T-cell (primary cell): Measurements from ENCODE around the gene KIRREL1. TPM values are rescaled to one million over a fixed set of nuclear protein-coding genes. Genes with fewer than 3 reads are reported as not detected.

Experiments used
- ATAC-seq, 4 experiments: fragments of 200-7000 bp in 3 of 4; fragments of 150-1000 bp in 1 of 4; cut with Tn5 transposase; replicated peaks in 1 of 4; 1 replicate in 3 of 4; 2 replicates in 1 of 4; pipeline ENCODE4 v1.10.0; 2021; ENCODE audit warnings: moderate library complexity in 3 of 4, mild to moderate bottlenecking in 2 of 4, moderate number of reproducible peaks in 1 of 4
- CTCF ChIA-PET, 2 donors: fragments of 300-600 bp; sonication (Branson Sonifier 250); formaldehyde crosslinking; loops; one replicate each; lab custom pipeline; 2022; ENCODE audit warnings: antibody characterized with exemption in 2 of 2; lab: Charles Lee
- POLR2A ChIA-PET, 2 donors: fragments of 300-600 bp; sonication (Branson Sonifier 250); formaldehyde crosslinking; loops; one replicate each; lab custom pipeline; 2022; ENCODE audit warnings: antibody characterized with exemption in 2 of 2; lab: Charles Lee
- DNase-seq, 35 experiments: peaks; one replicate each; pipeline versions ENCODE4 v3.0.0 to v3.0.0-alpha.2; 2013 to 2023
- H3K27ac ChIP-seq: one replicate; pipeline ENCODE4 v1.5.1; 2013; ENCODE audit warnings: low read length
- H3K27me3 ChIP-seq, 2 experiments: replicated peaks in 1 of 2; 1 replicate in 1 of 2; 2 replicates in 1 of 2; pipeline versions ENCODE4 v1.6.1 to v1.7.0; 2013; ENCODE audit warnings: low read length in 1 of 2, mixed read lengths in 1 of 2; ENCODE audit not compliant: control insufficient read depth in 2 of 2, insufficient read depth in 2 of 2; ENCODE audit errors: extremely low read depth in 1 of 2
- H3K36me3 ChIP-seq, 2 donors: 1 replicate in 1 of 2; 2 replicates in 1 of 2; pipeline versions ENCODE4 v1.6.1 to v1.7.0; 2013; ENCODE audit warnings: low read length in 1 of 2; ENCODE audit not compliant: control insufficient read depth in 2 of 2, insufficient read depth in 1 of 2; ENCODE audit errors: extremely low read depth in 1 of 2
- H3K4me1 ChIP-seq, 2 experiments: 1 replicate in 1 of 2; 2 replicates in 1 of 2; pipeline versions ENCODE4 v1.6.1 to v1.7.0; 2013; ENCODE audit warnings: low read length in 2 of 2, mixed read lengths in 1 of 2; ENCODE audit not compliant: insufficient read depth in 2 of 2, control insufficient read depth in 1 of 2; ENCODE audit errors: extremely low read depth in 1 of 2
- H3K4me3 ChIP-seq, 2 donors: 1 replicate in 1 of 2; 2 replicates in 1 of 2; pipeline versions ENCODE4 v1.5.1 to v1.7.0; 2013; ENCODE audit warnings: mild to moderate bottlenecking in 2 of 2, low read length in 1 of 2, moderate library complexity in 1 of 2; ENCODE audit not compliant: control insufficient read depth in 1 of 2; ENCODE audit errors: extremely low read depth in 1 of 2
- H3K9me3 ChIP-seq: 2 replicates; pipeline ENCODE4 v1.7.0; 2013
- H3K27ac Mint-ChIP-seq, 2 donors: one replicate each; pipeline ENCODE4 v1.8.0; 2020 to 2021; ENCODE audit warnings: mild to moderate bottlenecking in 2 of 2, mixed read lengths in 2 of 2
- H3K27me3 Mint-ChIP-seq, 2 donors: one replicate each; pipeline ENCODE4 v1.8.0; 2021 to 2022; ENCODE audit warnings: mixed read lengths in 2 of 2
- H3K36me3 Mint-ChIP-seq: one replicate; pipeline ENCODE4 v1.8.0; 2021; ENCODE audit warnings: mixed read lengths
- H3K4me1 Mint-ChIP-seq, 3 donors: one replicate each; pipeline ENCODE4 v1.8.0; 2020 to 2022; ENCODE audit warnings: mixed read lengths in 3 of 3, mild to moderate bottlenecking in 1 of 3
- H3K4me3 Mint-ChIP-seq, 3 donors: one replicate each; pipeline ENCODE4 v1.8.0; 2020 to 2022; ENCODE audit warnings: mild to moderate bottlenecking in 3 of 3, mixed read lengths in 3 of 3, moderate library complexity in 3 of 3
- H3K9me3 Mint-ChIP-seq, 3 donors: one replicate each; pipeline ENCODE4 v1.8.0; 2020 to 2022; ENCODE audit warnings: mixed read lengths in 3 of 3
- WGBS: methylation state at CpG from one replicate; pipeline ENCODE4 v1.1.5; 2013; ENCODE audit warnings: missing lambda C conversion rate; ENCODE audit not compliant: insufficient coverage; 5-methylcytosine and 5-hydroxymethylcytosine counted together
- total RNA-seq, 35 experiments: library from RNA in 6 of 35; stranded (reverse) in 6 of 35; fragments of 120-200 nt in 1 of 35; gene quantifications; one replicate each; pipeline versions ENCODE4 v1.2.1 to v1.2.4 and lab custom pipeline; 2013 to 2026

KIRREL1 gene
- total RNA-seq, result under 1 TPM in 3 of 5 donors, not detected in 2; 0.16 to 0.20 (median 0.19) TPM
- 0.06 TPM for total RNA-seq (2013)
- total RNA-seq (lab: John Stamatoyannopoulos, UW), result 0 to 0.30 (median 0.06) reads per million in 29 experiments

DNA sequence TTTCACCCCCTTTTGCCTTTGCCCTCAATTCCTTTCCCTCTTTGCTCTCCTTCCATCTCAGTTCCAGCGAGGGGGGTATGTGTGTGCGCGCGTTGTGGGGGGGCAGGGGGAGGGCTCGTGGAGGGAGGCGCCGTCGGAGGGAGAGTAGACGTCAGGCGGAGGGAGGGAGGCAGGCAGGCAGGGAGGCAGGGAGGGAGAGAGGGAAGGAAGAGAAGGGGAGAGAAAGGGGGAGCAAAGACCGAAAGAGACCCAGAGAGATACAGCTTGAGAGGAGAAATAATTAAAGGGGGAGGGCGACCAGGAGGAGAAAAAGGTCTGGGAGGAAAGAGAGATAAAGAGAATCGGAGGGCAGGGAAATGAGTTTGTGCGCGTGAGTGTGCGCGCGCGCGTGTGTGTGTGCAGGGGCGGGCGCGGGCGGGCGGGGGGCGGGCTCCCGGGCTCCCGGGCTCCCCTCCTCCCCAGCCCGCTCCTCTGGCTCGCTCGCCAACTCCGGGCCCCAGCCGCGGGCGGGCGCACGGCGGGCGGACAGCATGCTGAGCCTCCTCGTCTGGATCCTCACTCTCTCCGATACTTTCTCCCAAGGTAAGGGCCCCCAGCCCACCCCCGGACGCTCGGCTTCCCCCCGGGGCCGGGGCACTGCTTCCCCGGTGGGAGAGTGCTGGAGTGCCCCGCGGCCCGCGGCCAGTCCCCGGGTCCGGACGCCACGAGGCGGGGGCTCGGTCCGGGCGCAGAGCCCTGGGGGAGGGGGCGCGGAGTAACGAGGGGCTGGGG lies at the start of gene KIRREL1:
KIRREL1 (plus strand) TSS at position 499 of the 771 bp plus-strand sequence; CDS start at position 531, 32 bp downstream.
- H3K27me3 Mint-ChIP-seq, result peaks cover 43 to 59% of the 10 kb centered on the region in 2 donors
- ATAC-seq (peak in 2 of 4 experiments; percentile 20 to 32), DNase-seq (no peak)
- ChIA-PET CTCF (interaction anchor here in 1 of 2 donors (0.7 kb wide), 1 partner anchor 663 kb away, joined by 3 read pairs; no protein-coding TSS in a partner anchor), POLR2A (no interaction called here)
- 1% methylated on average over 42 of the region's 62 CpGs for WGBS
- peaks cover 5 to 13% (median 7%) of the 10 kb centered on the region in 3 donors for H3K4me1 Mint-ChIP-seq
- Histone ChIP-seq H3K9me3 (no peaks in the 10 kb centered on the region), H3K4me3 (peak within 1 kb of the TSS in 1 of 2 donors; percentile 87), H3K4me1 (peaks cover 0 to 10% of the 10 kb centered on the region in 2 experiments), H3K36me3 (no peaks in the 10 kb centered on the region), H3K27me3 (peaks cover 0 to 52% of the 10 kb centered on the region in 2 experiments), H3K27ac (no peak within 1 kb of the TSS)
- H3K36me3 Mint-ChIP-seq, result no peaks in the 10 kb centered on the region
- H3K4me3 Mint-ChIP-seq, result peak within 1 kb of the TSS; percentile 37 to 70 (median 40)
- no peak within 1 kb of the TSS for H3K27ac Mint-ChIP-seq
- no peaks in the 10 kb centered on the region for H3K9me3 Mint-ChIP-seq

DNA sequence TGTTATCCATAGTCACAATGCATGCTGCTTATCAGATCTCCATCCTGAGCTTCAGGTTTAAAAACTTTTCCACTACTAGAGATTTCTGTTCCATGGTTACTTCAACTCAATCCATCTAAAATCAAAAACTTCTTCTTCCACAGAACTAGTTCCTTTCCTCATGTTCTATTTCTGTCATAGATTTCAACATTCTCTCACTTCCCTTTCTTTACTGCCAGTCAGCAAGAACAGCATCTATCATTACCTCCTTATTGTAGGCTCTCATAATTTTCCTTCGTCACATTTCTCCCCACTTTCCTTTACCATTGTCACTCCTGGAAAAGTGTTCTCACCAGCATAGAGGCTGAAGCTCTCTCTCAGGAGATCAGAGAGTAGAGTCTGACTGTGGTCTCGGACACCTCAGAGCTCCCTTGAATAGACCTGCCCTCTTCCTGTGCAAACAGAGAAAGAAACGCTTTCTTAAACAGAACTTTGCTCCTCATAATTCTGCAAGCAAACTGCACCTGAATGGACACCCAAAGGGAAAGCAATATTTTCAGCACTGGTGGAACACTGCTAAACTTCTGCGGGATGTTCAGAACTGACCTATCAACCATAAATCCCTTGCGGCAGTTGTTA lies 48.7 kb upstream of the KIRREL1 start:
- H3K27me3 ChIP-seq, result no peaks in the 10 kb centered on the region
- DNase-seq, result no peak
- no peak overlapping the region for H3K27ac ChIP-seq
- Mint-ChIP-seq H3K4me3 (no peak overlapping the region), H3K9me3 (no peaks in the 10 kb centered on the region), H3K27ac (no peak overlapping the region), H3K27me3 (peaks cover 6 to 17% of the 10 kb centered on the region in 2 donors), H3K36me3 (no peaks in the 10 kb centered on the region), H3K4me1 (peaks cover 3 to 7% (median 6%) of the 10 kb centered on the region in 3 donors)
- no peaks in the 10 kb centered on the region for H3K4me1 ChIP-seq
- 14% methylated on average over 1 of the region's 5 CpGs for WGBS
- H3K9me3 ChIP-seq, result no peaks in the 10 kb centered on the region
- ChIA-PET POLR2A (no interaction called here), CTCF (no interaction called here)
- H3K36me3 ChIP-seq, result no peaks in the 10 kb centered on the region
- H3K4me3 ChIP-seq, result no peak overlapping the region
- no peak for ATAC-seq

DNA sequence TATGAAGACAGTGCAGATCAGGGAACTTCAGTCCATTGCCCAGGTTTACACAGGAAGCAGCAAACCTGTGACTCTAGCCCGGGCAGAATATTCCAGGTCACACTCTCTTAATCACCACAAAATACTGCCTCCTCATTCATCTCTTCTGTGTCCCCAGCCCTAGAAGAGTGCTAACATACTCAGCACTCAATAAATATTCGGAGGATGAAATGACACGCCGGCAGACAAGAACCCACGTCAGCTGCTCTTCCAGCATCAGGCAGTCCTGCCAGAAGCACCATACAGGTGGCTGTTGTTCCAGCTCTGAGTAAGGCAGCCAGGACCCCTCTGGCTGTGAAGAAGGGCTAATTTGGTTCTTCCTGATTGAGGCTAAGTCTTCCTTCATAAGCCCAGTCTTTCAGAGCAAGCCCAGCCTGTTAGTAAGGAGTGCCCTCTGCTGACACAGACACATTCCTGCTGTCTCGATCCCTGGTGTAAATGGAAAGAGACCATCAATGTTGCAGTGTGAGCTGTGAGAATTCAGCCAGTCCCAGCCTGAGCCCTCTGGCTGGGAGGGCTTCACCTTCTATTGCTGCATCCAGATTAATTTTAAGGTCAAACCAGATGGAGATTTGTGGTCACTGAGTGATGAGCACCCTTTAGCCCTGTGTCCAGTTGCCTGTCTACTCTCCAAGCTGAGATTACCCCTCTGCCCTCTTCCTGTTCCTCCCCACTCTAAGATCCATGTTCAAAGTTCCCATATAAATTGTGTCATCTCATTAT lies 45.0 kb upstream of the KIRREL1 start:
- Mint-ChIP-seq H3K4me1 (peaks cover 3 to 7% (median 6%) of the 10 kb centered on the region in 3 donors), H3K9me3 (no peaks in the 10 kb centered on the region), H3K27ac (no peak overlapping the region), H3K36me3 (no peaks in the 10 kb centered on the region), H3K27me3 (peaks cover 10 to 27% of the 10 kb centered on the region in 2 donors), H3K4me3 (no peak overlapping the region)
- no peak overlapping the region for H3K27ac ChIP-seq
- no peaks in the 10 kb centered on the region for H3K4me1 ChIP-seq
- H3K27me3 ChIP-seq, result peaks cover 0 to 6% of the 10 kb centered on the region in 2 experiments
- ChIA-PET CTCF (no interaction called here), POLR2A (no interaction called here)
- ATAC-seq, result no peak
- H3K4me3 ChIP-seq, result no peak overlapping the region
- H3K9me3 ChIP-seq, result no peaks in the 10 kb centered on the region
- no peak for DNase-seq
- WGBS, result 79% methylated on average over 5 of the region's 6 CpGs
- H3K36me3 ChIP-seq, result no peaks in the 10 kb centered on the region

DNA sequence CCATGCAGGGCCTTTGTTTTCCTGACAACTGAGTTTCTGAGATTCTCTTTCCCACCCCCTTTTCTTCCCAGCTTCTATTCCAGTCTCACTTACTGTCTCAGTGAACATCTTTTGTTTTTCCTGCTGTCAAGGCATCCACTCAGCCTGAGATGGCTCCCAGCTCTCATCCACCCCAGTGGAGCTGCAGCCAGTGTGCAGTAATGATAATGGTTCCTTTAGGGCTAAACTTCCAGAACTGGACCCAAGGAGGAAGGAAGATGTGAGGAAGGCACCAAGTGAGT lies 44.4 kb upstream of the KIRREL1 start:
- Mint-ChIP-seq H3K4me1 (peaks cover 3 to 7% (median 6%) of the 10 kb centered on the region in 3 donors), H3K27ac (no peak overlapping the region), H3K4me3 (no peak overlapping the region), H3K36me3 (no peaks in the 10 kb centered on the region), H3K9me3 (no peaks in the 10 kb centered on the region), H3K27me3 (peaks cover 10 to 27% of the 10 kb centered on the region in 2 donors)
- Histone ChIP-seq H3K27ac (no peak overlapping the region), H3K4me3 (no peak overlapping the region), H3K27me3 (peaks cover 0 to 6% of the 10 kb centered on the region in 2 experiments), H3K4me1 (no peaks in the 10 kb centered on the region), H3K36me3 (no peaks in the 10 kb centered on the region), H3K9me3 (no peaks in the 10 kb centered on the region)
- ChIA-PET POLR2A (no interaction called here), CTCF (no interaction called here)
- ATAC-seq (no peak), DNase-seq (no peak)

DNA sequence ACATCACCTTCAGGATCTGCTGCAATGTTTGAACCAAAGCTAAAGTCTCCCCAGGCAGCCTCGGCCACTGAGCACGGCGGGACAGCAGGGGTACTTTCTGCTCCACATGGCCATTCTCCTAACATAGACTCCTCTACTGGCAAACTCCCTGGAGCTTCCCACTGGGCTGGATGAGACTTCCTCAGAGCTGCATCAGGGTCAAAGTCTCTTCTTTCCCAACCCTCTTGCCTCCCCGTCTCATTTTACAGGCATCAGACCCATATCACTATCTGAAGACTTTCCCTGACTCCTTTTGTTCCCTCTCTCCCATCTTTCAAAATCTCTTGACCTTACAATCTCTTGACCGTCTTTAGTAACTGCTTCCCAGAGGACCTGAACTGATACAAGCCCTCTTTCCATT lies 42.2 kb upstream of the KIRREL1 start:
- Histone ChIP-seq H3K9me3 (no peaks in the 10 kb centered on the region), H3K4me1 (no peaks in the 10 kb centered on the region), H3K4me3 (no peak overlapping the region), H3K36me3 (no peaks in the 10 kb centered on the region), H3K27me3 (peaks cover 0 to 6% of the 10 kb centered on the region in 2 experiments), H3K27ac (no peak overlapping the region)
- Mint-ChIP-seq H3K4me1 (no peaks in the 10 kb centered on the region), H3K4me3 (no peak overlapping the region), H3K9me3 (no peaks in the 10 kb centered on the region), H3K27ac (no peak overlapping the region), H3K36me3 (no peaks in the 10 kb centered on the region), H3K27me3 (peaks cover 10 to 29% of the 10 kb centered on the region in 2 donors)
- ATAC-seq, result no peak
- CTCF ChIA-PET, result no interaction called here
- DNase-seq, result no peak
- POLR2A ChIA-PET, result no interaction called here
- 89% methylated on average over 5 of the region's 5 CpGs for WGBS

DNA sequence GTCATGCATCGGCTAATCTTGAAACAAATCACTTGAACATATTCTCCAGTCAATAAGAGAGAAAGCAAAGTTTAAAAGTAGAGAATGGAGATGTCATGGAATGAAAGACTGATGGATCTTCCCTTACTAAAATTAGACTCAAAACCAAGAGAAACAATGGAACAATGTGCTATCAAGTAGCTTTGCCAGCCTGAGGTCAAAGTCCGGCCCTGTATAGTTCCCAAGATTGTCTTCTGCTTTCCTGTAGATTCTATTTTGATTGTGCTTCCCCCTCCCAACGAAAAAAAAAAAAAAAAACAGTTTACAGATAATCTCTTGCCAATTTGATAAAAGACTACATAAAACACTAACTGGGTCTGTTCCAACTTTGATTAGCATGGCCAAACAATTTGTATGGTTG lies 40.8 kb upstream of the KIRREL1 start:
- Histone ChIP-seq H3K27ac (no peak overlapping the region), H3K4me3 (no peak overlapping the region), H3K27me3 (peaks cover 0 to 6% of the 10 kb centered on the region in 2 experiments), H3K36me3 (no peaks in the 10 kb centered on the region), H3K4me1 (no peaks in the 10 kb centered on the region), H3K9me3 (no peaks in the 10 kb centered on the region)
- H3K4me3 Mint-ChIP-seq, result no peak overlapping the region
- H3K36me3 Mint-ChIP-seq, result no peaks in the 10 kb centered on the region
- DNase-seq, result no peak
- no CpG with 5 or more reads among the region's 3 CpGs for WGBS
- no peak for ATAC-seq
- H3K4me1 Mint-ChIP-seq, result no peaks in the 10 kb centered on the region
- H3K27ac Mint-ChIP-seq, result no peak overlapping the region
- ChIA-PET POLR2A (no interaction called here), CTCF (no interaction called here)
- H3K9me3 Mint-ChIP-seq, result no peaks in the 10 kb centered on the region
- peaks cover 24 to 32% of the 10 kb centered on the region in 2 donors for H3K27me3 Mint-ChIP-seq
